ENCODE results near the gene PHF13. TPM values are rescaled to one million over a fixed set of nuclear protein-coding genes. Genes with fewer than 3 reads are reported as not detected.

The PHF13 gene
- total RNA-seq, 2 experiments from 2014 or later, result 14.0 to 14.7 TPM

- ChIA-PET CTCF (interaction anchor here (0.8 to 1.7 kb wide), 3 partner anchors 16 to 29 kb away, joined by 3 to 4 read pairs (median 3); partner anchors contain the start of genes NOL9 and TAS1R1), POLR2A (interaction anchor here (0.6 kb wide), 1 partner anchor 19 kb away, joined by 3 read pairs; no protein-coding TSS in a partner anchor)
Observed at GRCh38 chr1:6584126-6585080, 29.1 kb upstream of the PHF13 start.

- POLR2A ChIA-PET, result interaction anchor here (0.6 kb wide), 1 partner anchor 18 kb away, joined by 3 read pairs; no protein-coding TSS in a partner anchor
- CTCF ChIA-PET, result interaction anchor here (0.5 to 1.7 kb wide), 2 partner anchors 30 to 40 kb away, joined by 3 to 4 read pairs; partner anchors contain the start of genes NOL9 and TAS1R1
Observed at GRCh38 chr1:6585081-6585722, 28.3 kb upstream of the PHF13 start.

GRCh38 chr1:6585841-6586240 lies 27.7 kb upstream of the PHF13 start:
- CTCF ChIA-PET, result interaction anchor here (1.7 kb wide), 1 partner anchor 31 kb away, joined by 4 read pairs; the partner anchor contains the start of genes NOL9 and TAS1R1
- POLR2A ChIA-PET, result no interaction called here

- ChIA-PET CTCF (no interaction called here), POLR2A (no interaction called here)
Observed at GRCh38 chr1:6586404-6586816, 27.1 kb upstream of the PHF13 start.

- POLR2A ChIA-PET, result no interaction called here
- CTCF ChIA-PET, result no interaction called here
Observed at GRCh38 chr1:6587261-6588005, 26.1 kb upstream of the PHF13 start.

- ChIA-PET CTCF (no interaction called here), POLR2A (no interaction called here)
Observed at GRCh38 chr1:6588128-6588892, 25.2 kb upstream of the PHF13 start.

- ChIA-PET POLR2A (no interaction called here), CTCF (no interaction called here)
Observed at GRCh38 chr1:6588893-6589520, 24.5 kb upstream of the PHF13 start.

- ChIA-PET CTCF (no interaction called here), POLR2A (no interaction called here)
Observed at GRCh38 chr1:6590046-6590445, 23.5 kb upstream of the PHF13 start.

GRCh38 chr1:6591222-6591621 lies 22.3 kb upstream of the PHF13 start:
- POLR2A ChIA-PET, result interaction anchor here (0.7 kb wide), 1 partner anchor 11 kb away, joined by 4 read pairs; the partner anchor contains the start of gene ZBTB48

GRCh38 chr1:6591644-6592043 lies 21.9 kb upstream of the PHF13 start:
- ChIA-PET CTCF (no interaction called here), POLR2A (interaction anchor here (0.5 to 0.7 kb wide), 3 partner anchors 11 to 104 kb away, joined by 3 to 4 read pairs (median 3); partner anchors contain the start of gene ZBTB48)

More at GRCh38 chr1:6591222-6591621, 22.3 kb upstream of the PHF13 start:
- CTCF ChIA-PET, result no interaction called here

- POLR2A ChIA-PET, result interaction anchor here (0.7 kb wide), 1 partner anchor 11 kb away, joined by 3 read pairs; no protein-coding TSS in a partner anchor
- CTCF ChIA-PET, result no interaction called here
Observed at GRCh38 chr1:6592441-6592840, 21.1 kb upstream of the PHF13 start.

GRCh38 chr1:6592865-6593593 lies 20.5 kb upstream of the PHF13 start:
- CTCF ChIA-PET, result no interaction called here
- POLR2A ChIA-PET, result no interaction called here

GRCh38 chr1:6593810-6594209 lies 19.7 kb upstream of the PHF13 start:
- CTCF ChIA-PET, result interaction anchor here (0.7 kb wide), 1 partner anchor 31 kb away, joined by 3 read pairs; the partner anchor contains the start of gene THAP3
- POLR2A ChIA-PET, result no interaction called here

GRCh38 chr1:6594977-6595740 lies 18.4 kb upstream of the PHF13 start:
- ChIA-PET CTCF (no interaction called here), POLR2A (no interaction called here)

- ChIA-PET POLR2A (no interaction called here), CTCF (no interaction called here)
Observed at GRCh38 chr1:6596351-6596750, 17.2 kb upstream of the PHF13 start.

- CTCF ChIA-PET, result no interaction called here
Observed at GRCh38 chr1:6596886-6597776, 16.4 kb upstream of the PHF13 start.

More at GRCh38 chr1:6596886-6597776, 16.4 kb upstream of the PHF13 start:
- POLR2A ChIA-PET, result no interaction called here

Data from activated CD8-positive, alpha-beta memory T cell treated with anti-CD3 and anti-CD28 coated beads for 36 hours (primary cell).